HCEC 1CT (cell line): ENCODE data around the gene SNAP29.
A peak's percentile ranks its signal among the peaks of the same experiment; 100 is the strongest.
"Not testable (repeated sequence)": the region's sequence is repeated elsewhere in the genome, so short reads cannot be mapped to it uniquely, and the experiment has no call there.

ENCODE experiments used
- DNase-seq: peaks from one replicate; pipeline ENCODE4 v3.0.0-alpha.2; 2017

Gene SNAP29

DNA sequence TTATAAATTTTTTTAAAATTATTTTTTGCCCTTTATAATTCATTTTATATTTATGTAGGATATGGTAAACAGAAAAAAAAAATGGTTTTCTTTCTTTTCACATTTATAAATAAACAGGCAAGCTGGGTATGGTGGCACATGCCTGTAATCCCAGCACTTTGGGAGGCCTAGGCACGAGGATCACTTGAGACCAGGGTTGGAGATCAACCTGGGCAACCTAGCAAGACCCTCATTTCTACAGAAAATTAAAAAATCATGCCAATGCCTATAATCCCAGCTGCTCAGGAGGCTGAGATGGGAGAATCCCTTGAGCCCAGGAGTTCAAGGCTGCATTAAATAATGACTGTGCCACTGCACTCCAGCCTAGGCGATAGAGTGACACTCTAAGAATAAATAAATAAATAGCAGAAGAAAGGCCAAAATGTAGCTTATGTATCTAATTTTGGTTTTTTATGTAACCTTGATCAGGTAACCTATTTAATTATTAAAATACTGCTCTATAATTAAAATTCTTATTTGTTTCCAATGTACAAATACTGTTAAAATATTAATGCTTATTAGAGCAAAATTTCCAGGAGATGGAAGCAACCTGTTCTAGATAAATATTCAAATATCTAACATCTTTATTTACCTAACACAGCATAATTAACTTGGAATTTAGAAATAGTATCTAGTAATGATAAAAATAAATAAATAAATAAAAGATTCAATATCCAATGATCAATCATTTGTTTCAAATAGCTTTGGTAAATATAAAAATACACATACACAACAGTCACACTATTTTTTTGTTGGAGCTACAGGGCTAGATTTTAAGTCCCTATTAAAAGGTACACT lies 21.6 kb upstream of the SNAP29 start:
- DNase-seq = no peak

DNA sequence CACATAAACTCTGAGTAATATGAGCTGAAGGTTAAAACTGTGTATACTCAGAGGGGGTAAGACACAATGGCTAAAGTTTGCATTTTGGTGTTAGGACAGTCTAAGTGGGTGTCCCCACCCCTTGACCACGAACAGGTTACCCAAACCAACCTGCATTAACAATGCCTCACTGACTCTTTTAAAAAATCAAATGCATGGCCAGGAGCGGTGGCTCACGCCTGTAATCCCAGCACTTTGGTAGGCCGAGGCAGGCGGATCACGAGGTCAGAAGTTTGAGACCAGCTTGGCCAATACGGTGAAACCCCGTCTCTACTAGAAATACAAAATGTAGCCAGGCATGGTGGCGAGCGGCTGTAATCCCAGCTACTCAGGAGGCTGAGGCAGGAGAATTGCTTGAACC lies 19.5 kb upstream of the SNAP29 start:
- DNase-seq = not testable (repeated sequence)

DNA sequence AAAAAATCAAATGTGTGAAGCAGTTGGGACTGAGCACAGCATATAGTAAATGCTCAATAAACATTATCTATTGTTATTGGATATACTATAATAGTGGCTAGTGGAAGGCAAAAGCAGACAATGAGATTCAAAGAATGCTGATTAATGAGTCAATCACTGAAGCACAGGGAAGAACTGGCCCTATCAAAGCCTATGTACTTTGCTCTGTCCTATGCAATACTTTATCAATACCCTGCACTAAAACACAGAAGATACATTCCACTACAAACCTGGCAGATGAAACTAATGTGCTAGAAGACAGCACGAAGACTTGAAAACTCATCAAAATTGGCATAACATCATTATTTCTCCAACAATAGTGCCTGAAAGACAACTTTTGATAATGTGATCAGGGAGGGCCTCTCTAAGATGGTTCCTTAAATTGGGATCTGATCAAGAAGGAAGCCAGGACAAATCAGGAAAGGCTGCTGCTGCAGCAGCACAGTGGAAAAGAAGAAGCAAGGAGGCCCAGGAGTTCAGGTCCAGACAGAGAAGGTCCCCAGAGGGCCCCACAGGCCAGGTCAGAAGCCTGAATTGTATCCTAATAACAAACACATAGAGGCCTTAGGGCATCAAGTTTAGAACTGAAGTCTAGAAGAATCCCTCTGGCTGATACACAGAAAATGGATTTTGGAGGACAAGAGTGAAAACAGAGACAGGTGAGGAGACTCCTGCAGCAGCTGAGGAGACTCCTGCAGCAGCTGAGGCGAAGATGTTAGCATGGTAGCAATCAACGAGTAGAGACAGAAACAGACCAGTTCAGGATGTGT lies 18.8 kb upstream of the SNAP29 start:
- DNase-seq = no peak

DNA sequence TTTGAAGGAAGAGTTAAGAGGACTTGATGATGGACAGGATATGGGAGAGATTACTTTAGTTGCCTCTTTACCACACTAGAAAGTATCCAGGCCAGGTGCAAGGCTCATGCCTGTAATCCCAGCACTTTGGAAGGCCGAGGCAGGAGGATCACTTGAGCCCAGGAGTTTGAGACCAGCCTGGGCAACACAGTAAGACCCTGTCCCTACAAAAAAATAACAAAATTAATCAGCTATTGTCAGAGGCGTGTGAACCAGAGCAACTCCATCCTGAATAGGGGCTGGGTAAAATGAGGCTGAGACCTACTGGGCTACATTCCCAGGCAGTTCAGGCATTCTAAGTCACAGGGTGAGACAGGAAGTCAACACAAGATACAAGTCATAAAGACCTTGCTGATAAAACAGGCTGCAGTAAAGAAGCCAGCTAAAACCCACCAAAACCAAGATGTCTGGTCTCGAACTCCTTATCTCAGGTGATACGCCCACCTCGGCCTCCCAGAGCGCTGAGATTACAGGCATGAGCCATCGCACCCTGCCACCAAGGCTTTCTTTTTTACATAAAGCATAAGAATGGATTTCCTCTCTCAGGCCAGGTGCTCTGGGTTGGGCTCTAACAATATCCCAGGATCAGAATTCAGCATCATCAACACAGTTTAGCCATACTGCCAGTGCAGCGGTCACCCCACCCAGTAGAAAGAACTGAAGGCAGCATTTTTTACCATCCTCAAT lies 18.0 kb upstream of the SNAP29 start:
- DNase-seq = no peak

DNA sequence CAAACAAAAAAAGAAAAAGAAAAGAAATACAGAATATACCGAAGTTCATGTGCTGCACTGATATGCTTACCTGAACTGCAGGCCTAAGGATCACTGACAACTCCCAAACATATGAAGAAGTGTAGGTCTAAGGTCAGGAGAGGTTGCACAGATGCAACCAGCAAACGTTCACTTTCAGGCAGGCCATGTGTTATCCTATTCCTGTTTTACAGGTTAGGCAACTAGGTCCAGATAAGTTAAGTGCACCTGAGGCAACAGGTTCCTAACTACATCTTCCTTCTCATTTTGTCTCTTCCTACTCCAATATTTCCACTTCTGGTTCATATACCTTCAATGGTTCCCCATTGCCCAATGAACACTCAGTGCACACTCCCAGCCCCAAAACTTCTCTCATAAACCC lies 15.3 kb upstream of the SNAP29 start:
- DNase-seq = no peak

DNA sequence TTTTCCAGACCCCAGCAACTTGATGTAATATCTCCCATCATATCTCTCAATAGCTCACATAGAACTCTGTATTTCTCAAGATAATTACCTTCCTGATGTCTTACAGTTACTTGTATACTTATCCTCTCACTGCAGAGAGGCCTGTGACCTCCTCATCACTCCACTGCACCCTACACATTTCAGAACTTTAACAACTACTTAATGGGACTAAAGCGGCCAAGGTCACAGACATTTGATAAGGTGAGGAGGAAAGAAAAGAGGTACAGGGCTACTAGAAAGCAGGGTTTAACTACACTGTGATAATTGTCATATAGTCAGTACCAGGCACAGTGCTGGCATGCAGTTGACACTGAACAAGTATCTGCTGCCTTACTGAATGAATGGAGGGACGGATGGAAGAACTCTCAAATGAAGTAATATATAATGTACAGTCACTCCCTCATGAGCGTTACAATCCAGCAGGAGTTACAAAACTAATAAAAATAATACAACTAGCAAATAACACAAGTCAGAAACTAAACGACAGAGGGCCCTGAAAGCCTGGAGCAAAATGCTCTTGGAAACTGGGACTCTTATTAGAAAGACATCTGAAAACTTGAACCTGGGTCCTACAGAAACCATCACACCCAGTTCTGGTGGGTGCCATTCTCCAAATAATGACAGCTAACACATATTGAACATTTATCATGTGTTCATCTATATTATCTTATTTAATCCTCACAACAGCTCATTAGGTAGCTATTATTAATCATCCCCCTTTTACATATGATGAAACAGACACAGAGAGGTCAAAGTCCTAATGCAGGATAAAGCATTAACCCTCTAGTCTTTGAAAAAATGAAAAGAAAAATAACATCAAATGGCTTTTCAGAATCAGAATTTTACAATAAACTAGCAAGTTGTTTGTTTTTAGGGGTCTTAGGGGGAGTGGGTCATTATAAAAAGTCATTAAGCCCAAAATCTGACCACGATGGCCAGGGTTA lies 14.5 kb upstream of the SNAP29 start:
- no peak for DNase-seq

DNA sequence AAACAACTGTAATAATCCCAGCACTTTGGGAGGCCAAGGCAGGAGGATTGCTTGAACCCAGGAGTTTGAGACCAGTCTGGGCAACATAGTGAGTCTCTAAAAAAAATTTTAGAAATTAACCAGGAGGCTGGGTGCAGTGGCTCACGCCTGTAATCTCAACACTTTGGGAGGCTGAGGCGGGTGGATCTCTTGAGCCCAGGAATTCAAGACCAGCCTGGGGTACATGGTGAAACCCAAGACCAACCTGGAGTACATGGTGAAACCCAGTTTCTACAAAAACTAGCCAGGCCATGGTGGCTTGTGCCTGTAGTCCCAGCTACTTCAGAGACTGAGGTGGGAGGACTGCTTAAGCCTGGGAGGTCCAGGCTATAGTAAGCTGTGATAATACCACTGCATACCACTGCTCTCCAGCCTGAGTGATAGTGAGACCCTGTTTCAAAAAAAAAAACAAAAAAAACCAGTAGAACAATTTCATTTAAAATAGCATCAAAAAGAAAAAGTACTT lies 11.4 kb upstream of the SNAP29 start:
- DNase-seq = no peak

DNA sequence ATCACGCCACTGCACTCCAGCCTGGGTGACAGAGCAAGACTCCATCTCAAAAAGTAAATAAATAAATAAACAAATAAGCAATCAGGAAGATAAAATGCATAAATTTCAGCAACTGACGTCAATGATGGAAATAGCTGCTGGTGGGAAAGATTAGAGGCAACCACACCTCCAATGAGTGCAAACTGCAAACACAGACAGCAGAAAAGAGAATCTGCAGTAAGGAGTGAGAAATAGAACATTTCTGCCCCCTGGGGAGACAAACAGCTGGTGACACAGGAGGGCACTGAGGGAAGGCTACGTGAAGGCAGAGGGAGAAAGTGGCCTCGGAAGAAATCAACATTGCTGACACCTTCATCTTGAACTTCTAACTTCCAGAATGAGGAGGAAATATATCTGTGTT lies 6.7 kb upstream of the SNAP29 start:
- no peak for DNase-seq

DNA sequence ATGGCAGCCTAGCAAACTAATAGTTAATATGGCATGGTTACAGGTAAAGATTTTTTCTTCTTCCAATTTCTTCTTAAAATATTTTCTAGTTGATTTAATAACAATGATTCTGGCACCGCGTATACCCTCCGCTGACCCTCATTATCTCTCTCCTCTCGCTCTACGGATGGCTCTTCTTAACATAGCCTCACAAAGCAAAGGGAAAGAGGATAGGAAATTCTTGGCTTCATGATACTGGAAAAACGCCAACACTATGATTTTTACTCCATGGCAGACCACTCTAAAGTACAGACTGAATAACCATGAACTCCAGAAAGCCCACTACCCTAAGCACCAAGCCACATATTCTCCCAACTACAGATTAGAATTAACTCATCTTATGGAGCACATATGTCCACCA lies 6.3 kb upstream of the SNAP29 start:
- no peak for DNase-seq

DNA sequence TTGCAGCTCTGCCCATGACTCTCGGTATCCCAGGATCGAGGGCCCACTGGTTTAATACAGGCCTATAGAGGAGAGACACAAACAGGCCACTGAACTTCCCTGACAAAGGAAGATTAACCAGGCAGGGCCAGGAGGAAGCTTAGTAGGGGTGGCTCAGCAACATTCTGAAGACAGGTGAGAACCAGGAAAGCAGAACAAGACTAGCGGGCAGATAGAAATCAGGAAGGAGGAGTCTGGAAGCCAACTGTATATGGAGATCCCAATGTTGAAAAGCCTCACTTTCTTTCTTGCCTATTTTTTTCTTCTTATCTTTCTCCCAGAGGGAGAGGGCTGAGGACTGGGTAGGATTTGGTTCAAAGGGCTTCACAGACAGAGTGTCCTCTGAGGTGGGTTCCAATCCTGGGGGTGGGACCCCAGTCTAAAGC lies 5.6 kb upstream of the SNAP29 start:
- DNase-seq = no peak

DNA sequence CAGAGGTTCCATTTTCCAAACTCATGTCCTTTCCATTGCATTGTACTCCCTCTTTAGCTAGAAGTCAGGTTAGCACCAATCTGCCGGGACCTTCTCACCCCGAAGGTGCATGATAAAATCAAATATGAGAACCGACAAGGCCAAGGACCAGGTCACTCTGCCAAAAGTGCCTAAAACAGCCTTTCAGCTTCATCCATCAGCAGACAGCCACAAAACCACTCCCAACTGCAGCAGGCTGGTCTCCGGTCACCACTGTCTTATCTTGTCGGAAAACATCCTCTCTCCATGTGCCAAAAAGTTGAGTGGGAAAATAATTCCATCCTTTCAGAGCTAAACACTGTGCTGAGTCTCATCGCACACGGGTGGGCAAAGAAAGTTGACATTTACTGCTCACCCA lies 1.6 kb upstream of the SNAP29 start:
- DNase-seq = no peak

DNA sequence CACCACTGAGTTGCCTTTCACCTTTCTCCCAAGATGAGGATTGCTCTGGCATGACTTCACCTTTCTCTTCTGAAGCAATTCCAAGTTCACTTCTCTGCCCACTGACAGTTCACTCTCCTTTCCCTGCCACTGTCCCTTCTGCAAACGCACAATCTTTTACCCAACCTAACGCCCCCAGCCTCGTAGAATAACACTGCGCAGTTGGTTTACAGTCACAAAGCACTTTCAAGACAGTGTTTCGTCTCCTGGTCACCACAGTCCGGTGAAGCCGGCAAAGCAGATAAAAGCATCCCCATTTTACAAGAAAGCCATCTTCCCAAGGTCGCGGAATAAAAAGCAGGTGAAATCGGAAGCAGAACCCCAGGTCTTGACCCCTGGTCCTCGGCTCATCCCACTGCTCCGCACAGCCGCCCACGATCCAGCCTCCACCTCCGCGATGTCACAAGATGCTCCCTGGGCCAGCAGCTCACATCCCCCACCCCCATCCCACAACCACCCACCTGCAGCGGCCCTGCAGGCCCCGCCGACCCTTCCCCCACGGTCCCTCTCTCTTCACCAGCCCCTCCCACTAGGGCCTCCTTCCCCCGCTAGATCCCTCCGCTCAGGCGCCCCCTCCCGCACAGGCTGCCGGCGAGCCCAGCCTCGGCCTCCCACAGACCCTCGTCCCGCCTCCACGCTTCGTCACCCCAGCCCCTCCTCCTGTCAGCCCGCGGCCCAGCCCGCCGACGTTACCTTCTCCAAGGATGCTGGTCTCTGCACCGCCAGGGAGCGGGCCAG lies 781 bp upstream of the SNAP29 start:
- peak; percentile 72 for DNase-seq

DNA sequence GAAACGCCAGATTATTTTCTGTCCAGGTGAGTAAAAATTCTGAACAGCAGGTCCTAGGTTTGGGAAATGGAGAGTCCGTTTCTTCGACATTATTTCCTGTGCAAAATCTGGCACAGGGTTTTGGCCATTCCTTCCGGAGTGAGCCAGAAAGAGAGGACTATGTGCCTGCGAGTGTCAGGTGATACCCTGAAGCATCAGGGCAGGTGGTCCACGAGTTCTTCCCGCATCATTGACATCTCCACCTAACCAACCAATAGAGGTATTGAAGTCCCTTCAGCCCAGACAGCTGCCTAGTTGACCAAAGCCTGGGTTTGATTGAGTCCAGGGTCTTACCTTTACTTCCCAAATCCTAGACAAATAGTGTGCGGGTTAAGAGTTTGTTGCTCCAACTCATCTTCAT lies 808 bp downstream of the SNAP29 start:
- no peak for DNase-seq

DNA sequence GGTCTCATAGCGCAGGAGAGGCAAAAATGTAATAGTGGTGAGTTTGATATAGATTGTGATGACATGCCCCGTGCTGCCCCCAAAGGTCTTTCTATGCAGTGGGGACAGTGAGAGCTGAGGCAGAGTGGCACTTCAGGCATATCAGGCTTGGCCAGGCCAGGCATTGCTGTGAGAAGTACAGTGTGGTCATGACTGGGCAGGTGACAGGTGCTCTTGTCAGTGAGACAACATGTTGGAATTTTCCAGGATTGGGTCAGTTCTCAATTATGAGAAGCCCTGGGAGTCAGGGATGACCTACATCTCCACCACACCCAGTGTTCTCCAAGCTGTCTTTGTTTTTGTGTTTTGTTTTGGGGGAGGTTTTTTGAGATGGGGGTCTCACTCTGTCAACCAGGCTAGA lies 3.7 kb downstream of the SNAP29 start:
- DNase-seq = no peak

DNA sequence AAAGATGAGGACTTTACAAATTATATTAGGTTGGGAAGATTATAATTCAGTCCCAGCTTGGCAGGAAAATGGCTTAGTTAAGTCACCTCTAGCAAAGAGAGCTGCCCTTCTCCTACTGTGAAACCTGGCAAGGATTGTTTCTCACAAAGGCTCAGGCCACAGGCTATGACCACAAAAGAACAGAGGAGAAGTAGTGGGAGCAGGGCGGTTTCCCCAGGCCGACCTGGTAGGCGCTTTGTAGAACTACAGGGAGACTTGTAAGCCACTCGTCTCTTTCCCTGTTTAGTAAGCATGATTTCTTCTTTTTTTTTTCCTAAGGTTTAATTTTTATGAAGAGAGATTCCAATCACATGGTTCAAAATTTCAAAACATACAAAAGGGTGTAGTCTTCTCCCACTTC lies 4.6 kb downstream of the SNAP29 start:
- DNase-seq = no peak

DNA sequence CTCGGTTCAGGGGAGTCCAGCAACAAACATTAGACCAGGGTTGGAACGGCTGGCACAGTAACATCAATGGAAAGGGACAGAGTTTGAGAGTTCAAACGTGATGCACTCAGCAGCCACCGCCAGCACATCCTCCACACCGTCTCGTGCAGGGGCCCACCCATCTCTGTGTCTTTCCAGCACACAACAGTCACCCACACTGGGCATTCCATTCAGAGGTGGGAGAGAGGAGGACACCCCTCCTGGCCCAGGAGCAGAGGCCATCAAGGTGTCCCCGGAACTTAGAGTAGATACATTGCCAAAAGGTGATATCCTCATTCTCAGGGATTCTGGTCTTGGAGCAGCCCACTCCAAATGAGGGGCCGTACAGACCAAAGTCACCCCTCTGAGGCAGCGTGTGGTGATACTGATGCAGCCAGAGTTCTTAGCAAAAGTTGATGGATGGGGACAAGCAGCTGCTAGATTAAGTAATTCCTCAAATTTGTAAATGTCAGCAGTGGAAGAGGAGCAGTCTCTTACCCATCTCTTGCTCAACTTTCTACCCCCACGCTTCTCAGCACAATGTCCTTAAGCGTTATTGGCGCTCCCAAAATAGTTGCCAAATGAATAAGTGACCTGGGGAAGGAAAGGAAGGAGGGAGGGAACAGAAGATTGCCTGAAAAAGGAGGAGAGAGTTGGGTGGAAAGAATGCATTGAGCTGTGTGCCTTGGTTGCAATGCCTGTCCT lies 5.5 kb downstream of the SNAP29 start:
- no peak for DNase-seq

DNA sequence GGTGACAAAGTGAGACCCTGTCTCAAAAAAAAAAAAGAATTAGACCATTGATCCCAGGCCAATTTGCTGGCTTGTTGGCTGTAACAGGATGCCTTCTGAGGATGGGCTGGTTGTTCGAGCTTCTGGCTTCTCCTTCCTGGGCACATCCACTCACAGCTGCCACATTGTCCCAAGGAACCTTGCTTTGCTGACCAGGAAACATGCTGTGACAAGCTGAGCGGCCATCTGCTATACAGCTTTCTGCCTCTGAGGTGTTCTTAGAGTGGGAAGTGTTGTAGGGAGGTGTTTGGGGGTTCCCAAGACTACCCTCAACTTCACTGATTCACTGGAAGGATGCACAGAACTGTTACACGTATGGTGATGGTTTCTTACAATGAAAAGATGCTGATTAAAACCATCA lies 6.5 kb downstream of the SNAP29 start:
- DNase-seq = no peak

DNA sequence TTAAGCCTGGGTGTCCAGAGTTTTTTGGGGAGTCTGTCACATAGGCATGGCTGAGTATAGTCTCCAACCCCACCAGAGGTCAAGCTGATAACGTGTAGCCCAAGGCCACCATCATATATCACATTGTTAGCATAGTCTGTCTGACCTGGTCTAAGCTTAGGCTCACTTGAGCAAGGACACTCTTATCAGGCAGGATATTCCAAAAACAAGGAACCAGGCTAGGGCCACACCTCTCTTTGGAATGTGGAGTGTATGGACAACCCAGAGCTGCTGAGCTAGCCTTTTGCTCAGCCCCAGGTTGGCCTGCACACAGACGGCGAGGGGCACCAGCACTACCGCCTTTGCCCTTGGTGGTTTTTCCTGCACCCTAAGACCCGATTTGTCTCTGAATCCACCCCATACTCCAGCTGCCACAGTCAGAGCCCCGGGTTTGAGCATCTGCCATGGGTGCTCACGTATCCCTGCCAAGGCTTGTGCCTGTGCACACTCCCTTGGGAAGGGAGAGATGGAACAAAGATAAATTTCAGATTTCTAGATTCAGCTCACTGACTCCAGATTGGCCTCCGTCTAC lies 7.2 kb downstream of the SNAP29 start:
- no peak for DNase-seq

DNA sequence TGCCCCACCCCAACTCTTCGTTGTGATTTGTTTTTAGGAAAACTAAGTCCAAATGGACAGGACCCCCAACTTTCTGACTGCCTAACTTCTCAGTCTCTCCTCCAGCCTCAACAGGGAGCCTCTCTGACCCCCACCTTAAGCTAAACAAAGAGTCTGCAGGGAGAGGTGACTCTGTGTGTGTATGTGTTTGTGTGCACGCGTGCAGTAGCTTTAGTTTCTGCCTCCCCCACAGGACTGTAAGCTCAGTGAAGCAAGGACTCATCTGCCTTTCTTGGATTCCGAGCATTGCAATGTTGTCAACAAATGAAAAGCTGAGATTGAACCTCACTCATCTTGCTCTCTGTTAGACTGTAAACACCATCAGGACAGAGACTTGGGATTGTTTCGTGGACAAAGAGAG lies 7.9 kb downstream of the SNAP29 start:
- DNase-seq = no peak
